GM10266 (cell line): ENCODE measurements around the gene TFAP2C.

Source experiments
- DNase-seq: peaks from one replicate; pipeline ENCODE4 v3.0.0; 2012; ENCODE audit errors: extremely low spot score
- TF ChIP-seq, protein P1 (sequence below): IDR thresholded peaks from 2 replicates; pipeline ENCODE4 v1.5.1; 2012; ENCODE audit warnings: mild to moderate bottlenecking, low read depth; ENCODE audit not compliant: control insufficient read depth, insufficient read depth; ENCODE audit errors: missing control alignments

Gene TFAP2C

GRCh38 chr20:56628873-56629463 lies at the start of gene TFAP2C:
Gene TFAP2C (plus strand): TSS chr20:56629306. CDS start chr20:56629545, 239 bp downstream.
- TF ChIP-seq, protein P1, sequence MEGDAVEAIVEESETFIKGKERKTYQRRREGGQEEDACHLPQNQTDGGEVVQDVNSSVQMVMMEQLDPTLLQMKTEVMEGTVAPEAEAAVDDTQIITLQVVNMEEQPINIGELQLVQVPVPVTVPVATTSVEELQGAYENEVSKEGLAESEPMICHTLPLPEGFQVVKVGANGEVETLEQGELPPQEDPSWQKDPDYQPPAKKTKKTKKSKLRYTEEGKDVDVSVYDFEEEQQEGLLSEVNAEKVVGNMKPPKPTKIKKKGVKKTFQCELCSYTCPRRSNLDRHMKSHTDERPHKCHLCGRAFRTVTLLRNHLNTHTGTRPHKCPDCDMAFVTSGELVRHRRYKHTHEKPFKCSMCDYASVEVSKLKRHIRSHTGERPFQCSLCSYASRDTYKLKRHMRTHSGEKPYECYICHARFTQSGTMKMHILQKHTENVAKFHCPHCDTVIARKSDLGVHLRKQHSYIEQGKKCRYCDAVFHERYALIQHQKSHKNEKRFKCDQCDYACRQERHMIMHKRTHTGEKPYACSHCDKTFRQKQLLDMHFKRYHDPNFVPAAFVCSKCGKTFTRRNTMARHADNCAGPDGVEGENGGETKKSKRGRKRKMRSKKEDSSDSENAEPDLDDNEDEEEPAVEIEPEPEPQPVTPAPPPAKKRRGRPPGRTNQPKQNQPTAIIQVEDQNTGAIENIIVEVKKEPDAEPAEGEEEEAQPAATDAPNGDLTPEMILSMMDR: no peak
- DNase-seq: peak; percentile 58

- no peak for DNase-seq
- TF ChIP-seq, protein P1: no peak
Observed at GRCh38 chr20:56580226-56580625, 48.9 kb upstream of the TFAP2C start.

DNA sequence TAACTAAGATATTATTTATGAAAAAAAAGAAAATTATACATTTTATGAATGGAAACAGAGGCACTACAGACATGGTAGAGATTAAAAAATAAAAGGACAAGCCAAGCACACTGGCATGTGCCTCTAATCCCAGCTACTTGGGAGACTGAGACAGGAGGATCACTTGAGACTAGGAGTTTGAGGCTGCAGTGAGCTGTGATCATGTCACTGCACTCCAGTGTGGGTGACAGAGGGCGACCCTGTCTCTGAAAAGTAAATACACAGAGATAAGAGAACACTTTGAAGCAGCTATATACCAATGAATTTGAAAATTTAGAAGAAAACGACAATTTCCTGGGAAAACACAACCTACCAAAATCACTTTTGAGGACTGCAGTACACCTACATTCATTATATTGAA lies 47.4 kb upstream of the TFAP2C start:
- no peak for DNase-seq
- TF ChIP-seq, protein P1: no peak

DNA sequence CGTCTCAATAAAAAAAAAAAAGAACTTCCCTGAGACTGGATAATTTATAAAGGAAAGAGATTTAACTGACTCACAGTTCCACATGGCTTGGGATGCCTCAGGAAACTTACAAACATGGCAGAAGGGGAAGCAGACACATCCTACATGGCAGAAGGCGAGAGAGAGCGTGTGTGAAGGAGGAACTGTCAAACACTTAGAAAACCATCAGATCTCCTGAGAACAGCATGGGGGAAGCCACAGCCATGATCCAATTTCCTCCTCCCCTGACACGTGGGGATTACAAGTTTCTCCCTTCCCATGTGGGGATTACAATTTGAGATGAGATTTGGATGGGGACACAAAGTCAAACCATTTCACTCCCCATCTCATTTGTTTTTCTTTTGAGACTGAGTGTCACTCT lies 46.6 kb upstream of the TFAP2C start:
- TF ChIP-seq, protein P1: no peak
- DNase-seq: no peak

GRCh38 chr20:56584916-56585315 lies 44.2 kb upstream of the TFAP2C start:
- TF ChIP-seq, protein P1: no peak
- DNase-seq: no peak

DNA sequence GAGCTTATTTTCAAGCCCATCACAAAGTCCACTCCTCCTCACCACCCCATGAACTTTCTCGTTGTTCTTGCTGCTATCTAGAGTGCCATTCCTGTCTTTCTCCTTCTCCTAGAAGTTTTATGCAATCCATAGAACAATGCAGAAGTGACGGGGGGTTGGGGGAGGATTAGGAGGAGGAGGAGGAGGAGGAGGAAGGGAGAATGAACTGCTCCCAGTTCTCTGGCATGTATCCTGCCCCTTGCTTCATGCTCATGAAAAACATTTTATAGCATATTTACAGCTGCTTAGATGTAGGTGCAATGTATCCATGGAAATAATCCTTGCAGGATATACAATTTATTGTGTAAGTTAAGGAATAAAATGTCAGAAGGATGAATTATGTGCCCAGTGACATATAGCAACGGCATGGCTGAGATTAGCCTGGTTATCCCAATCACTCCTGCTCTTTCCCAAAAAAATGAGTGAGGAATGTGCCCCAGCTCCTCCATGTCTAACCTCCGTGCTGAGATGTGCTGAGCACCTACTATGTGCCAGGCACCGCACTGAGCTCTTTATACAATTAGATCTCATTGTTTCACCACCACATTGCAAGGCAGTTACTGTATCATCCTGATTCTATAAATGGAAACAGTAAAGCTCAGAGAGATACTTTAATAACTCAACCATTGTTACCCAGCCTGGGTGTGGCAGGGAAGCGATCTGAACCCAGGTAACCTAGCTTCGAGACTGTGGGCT lies 41.6 kb upstream of the TFAP2C start:
- no peak for DNase-seq
- TF ChIP-seq, protein P1: no peak

DNA sequence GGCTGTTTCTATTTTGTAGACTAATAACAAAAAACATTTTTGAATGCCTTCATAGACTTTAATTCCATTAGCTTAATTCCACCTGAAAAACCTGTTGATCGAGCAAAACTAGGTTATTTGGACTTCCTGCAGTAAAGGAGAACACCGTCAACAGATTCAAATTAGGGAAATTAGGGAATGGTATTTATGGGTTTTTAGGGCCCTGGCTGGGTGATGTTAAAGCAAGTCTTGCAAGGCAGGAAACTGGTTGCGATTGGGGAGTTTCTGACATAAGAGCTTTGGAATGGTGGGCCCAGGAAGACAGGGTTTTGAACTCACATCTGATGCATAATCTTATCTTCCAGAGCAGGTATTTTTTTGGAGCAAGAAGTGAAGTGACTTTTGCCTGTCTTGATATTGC lies 40.1 kb upstream of the TFAP2C start:
- no peak for DNase-seq
- TF ChIP-seq, protein P1: no peak
